Spleen (tissue), 7 donors: ENCODE results near the gene MORN4.

Experiments used
- POLR2AphosphoS5 ChIP-seq, 3 donors: sonication (generic); formaldehyde crosslinking; IDR thresholded peaks; one replicate each; pipeline ENCODE4 v1.5.1; 2017; ENCODE audit warnings: antibody characterized with exemption in 3 of 3
- TF ChIP-seq, protein P1 (sequence below), 11 experiments: fragments of 200-600 bp in 7 of 11; fragments of 450-650 bp in 4 of 11; sonication (generic) in 4 of 11; IDR thresholded peaks in 8 of 11; conservative IDR thresholded peaks in 3 of 11; 1 replicate in 7 of 11; 2 replicates in 4 of 11; pipeline versions ENCODE4 v1.4.0 to v1.8.0; 2016 to 2021; ENCODE audit warnings: antibody characterized with exemption in 11 of 11, inconsistent platforms in 4 of 11, mild to moderate bottlenecking in 1 of 11
- donor health status: DM: no; HTN: no; CAD: no; lungs with moderate emphysema.
- donor health status: DM: no; HTN: no; CAD: no.
- donor health status: DM: no; HTN: no; CAD: no.

DNA sequence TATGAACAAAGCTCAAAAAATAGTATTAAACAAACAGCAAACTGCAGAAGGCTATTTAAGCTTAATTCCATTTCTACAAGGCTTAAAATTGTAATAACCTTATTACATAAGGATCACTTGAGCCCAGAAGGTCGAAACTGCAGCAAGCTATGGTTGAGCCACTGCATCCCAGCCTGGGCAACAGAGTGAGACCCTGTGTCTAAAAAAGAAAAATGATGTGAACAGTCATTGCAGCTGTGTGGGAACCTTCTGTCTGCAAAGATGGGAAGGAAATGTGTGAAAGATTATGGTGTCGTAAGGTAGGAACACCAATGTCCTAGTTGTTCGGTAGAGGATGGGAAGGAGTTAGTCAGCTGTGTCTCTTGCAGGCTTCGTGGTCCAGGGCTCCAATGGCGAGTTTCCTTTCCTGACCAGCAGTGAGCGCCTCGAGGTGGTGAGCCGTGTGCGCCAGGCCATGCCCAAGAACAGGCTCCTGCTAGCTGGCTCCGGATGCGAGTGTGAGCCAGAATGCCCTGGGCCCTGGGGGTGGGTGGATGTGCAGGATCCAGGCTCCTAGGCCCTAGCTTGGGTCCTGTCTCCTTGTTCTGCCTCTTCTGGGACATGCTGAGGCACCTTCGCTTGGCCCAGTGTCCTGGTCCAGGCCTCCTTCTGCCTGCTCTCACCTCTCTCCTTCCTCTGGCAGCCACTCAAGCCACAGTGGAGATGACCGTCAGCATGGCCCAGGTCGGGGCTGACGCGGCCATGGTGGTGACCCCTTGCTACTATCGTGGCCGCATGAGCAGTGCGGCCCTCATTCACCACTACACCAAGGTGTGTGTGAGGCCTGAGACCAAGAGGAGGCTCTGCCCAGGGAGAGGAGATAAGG is 34.7 kb downstream of the MORN4 start:
- TF ChIP-seq, protein P1, sequence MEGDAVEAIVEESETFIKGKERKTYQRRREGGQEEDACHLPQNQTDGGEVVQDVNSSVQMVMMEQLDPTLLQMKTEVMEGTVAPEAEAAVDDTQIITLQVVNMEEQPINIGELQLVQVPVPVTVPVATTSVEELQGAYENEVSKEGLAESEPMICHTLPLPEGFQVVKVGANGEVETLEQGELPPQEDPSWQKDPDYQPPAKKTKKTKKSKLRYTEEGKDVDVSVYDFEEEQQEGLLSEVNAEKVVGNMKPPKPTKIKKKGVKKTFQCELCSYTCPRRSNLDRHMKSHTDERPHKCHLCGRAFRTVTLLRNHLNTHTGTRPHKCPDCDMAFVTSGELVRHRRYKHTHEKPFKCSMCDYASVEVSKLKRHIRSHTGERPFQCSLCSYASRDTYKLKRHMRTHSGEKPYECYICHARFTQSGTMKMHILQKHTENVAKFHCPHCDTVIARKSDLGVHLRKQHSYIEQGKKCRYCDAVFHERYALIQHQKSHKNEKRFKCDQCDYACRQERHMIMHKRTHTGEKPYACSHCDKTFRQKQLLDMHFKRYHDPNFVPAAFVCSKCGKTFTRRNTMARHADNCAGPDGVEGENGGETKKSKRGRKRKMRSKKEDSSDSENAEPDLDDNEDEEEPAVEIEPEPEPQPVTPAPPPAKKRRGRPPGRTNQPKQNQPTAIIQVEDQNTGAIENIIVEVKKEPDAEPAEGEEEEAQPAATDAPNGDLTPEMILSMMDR (IDR thresholded peaks at IDR 0.05 in 8 of 11, conservative IDR thresholded peaks at IDR 0.05 in 3 of 11) = no peak
- no peak for TF ChIP-seq POLR2AphosphoS5 (IDR thresholded peaks at IDR 0.05)
